NCI-H1092 (cell line): ENCODE results near the gene GIT1.

Source experiments
- DNase-seq: peaks from one replicate; lab custom pipeline; 2025; lab: John Stamatoyannopoulos, UW

GIT1 gene

GRCh38 chr17:29593591-29594518 is 4.4 kb upstream of the GIT1 start:
- DNase-seq, result peak; percentile 12

- peak; percentile 47 for DNase-seq
These were observed 3.6 kb upstream of the GIT1 start, which contains the start of gene ANKRD13B for GRCh38 chr17:29592850-29593551. TSS of gene ANKRD13B (plus strand) at chr17:29593132. CDS start at chr17:29593622, 490 bp downstream.

- peak; percentile 89 for DNase-seq
These were observed 2.5 kb upstream of the GIT1 start for GRCh38 chr17:29591737-29592608.

- no peak for DNase-seq
These were observed 1.8 kb upstream of the GIT1 start for GRCh38 chr17:29591146-29591736.

- peak; percentile 52 for DNase-seq
These were observed 1.1 kb upstream of the GIT1 start for GRCh38 chr17:29590411-29591145.

GRCh38 chr17:29588562-29589411 is 661 bp downstream of the GIT1 start:
- peak; percentile 43 for DNase-seq

GRCh38 chr17:29588017-29588561 is 1.4 kb downstream of the GIT1 start:
- no peak for DNase-seq

- DNase-seq, result no peak
These were observed 1.9 kb downstream of the GIT1 start for GRCh38 chr17:29587591-29587990.

GRCh38 chr17:29586676-29587469 is 2.6 kb downstream of the GIT1 start:
- no peak for DNase-seq

GRCh38 chr17:29585080-29585751 is 4.2 kb downstream of the GIT1 start:
- no peak for DNase-seq

GRCh38 chr17:29584452-29585079 is 4.9 kb downstream of the GIT1 start:
- DNase-seq, result no peak

GRCh38 chr17:29583324-29584248 is 5.9 kb downstream of the GIT1 start:
- no peak for DNase-seq

GRCh38 chr17:29582772-29583171 is 6.7 kb downstream of the GIT1 start:
- DNase-seq, result no peak

- DNase-seq, result no peak
These were observed 7.1 kb downstream of the GIT1 start for GRCh38 chr17:29582254-29582765.

- no peak for DNase-seq
These were observed 7.7 kb downstream of the GIT1 start for GRCh38 chr17:29581583-29582253.
